GM21717 (cell line): Measurements from ENCODE around the gene MTM1.
A peak's percentile ranks its signal among the peaks of the same experiment; 100 is the strongest.

Experiments used
- ATAC-seq: cut with Tn5 transposase; IDR thresholded peaks from one replicate; pipeline ENCODE4 v1.9.1; 2021; ENCODE audit warnings: mild to moderate bottlenecking, moderate library complexity; ENCODE audit not compliant: unreplicated experiment

The MTM1 gene

DNA sequence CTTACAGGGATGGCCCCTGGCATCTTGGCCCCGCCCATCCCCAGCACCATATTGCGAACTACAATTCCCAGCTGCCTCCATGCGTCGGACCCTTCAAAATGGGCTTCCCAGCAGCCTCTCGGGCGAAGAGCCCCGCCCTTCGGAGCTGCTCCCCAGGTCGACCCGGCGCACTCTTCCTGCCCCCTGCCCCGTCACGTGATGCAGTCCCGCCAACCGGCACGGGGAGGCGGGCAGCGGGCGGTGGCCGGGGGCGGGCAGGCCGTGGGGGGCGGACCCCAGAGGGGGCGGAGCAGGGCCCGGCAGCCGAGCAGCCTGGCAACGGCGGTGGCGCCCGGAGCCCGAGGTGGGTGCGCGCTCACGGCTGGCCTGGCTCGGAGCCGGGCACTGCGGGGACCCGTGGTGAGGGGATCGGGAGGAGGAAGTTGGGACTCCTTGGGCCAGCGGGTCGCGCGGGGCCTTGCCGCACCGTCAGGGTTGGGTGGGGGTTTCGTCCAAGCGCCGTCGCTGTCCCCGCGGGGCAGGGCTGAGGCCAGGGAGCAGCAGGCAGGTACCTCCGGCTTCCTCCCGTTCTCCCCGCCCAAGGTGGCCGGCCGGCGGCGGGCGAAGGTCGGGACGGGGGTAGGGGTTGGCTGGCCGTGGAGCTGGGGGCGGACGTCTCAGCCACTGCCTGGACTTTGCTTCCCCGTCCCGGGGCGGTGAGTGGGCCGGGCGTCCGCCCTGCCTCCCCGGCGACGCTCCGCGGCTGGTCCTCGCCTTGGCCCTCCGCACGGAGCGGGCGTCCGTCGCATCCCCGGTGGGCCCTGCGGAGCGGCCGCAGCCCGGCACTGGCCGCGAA is at the start of gene MTM1:
TSS of gene MTM1 (plus strand) at position 302 of the 835 bp plus-strand sequence. CDS start 23,994 bp downstream, outside the sequence.
- peak; percentile 94 for ATAC-seq

DNA sequence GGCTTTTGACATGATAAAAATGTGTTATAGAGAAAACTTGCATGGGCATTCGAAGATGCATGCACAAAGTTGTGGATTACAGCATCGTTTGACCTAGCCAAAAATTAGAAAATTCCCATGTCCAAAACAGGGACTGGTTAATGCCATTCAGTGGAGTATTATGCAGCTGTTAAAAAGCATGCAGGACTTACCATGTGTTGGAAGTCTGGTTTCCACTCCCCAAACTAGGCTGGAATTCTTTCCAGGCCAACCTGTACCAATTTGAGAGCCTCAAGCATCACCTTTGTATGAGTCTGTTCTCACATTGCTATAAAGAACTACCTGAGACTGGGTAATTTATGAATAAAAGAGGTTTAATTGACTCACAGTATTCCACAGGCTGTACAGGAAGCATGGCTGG is 45.9 kb upstream of the MTM1 start:
- no peak for ATAC-seq

DNA sequence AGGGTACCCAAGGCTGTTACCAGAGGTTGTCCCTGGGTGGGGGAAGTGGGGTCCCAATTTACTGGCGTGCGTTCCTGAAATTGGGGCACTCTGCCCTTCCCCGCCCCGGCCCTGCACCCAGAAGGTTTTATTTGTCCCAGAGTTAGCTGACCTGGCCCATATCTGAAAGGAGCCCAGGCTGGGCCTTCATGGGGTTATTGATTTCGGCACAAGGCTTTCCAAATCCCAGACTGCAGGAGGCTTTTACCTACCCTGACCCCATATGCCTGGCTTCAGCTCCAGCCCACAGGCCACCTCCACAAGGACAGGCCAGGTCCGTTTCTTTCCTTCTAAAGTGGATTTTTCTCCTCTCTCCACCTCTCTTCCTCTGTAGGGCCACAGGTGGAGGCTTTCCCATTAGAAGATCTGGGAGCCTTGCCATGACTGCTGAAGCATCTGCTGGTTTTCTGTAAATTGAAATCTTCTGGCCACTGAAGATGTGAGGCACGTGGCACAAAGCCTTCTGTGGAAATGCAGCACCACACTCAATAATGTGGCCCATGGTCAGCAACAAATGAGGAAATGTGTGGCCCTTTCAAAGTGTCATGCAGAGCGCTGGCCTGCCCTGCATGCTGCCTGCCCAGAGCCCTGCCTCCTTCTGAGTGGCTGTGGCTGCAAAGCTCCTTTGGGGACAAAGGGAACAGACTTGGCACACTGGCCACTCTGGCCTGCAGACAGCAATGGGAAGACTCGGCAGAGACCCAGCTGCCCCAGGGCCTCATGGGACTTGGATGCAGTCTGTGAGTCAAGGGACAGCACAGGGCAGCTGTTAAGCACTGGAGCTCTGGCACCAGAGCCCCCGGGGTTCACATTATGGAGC is 43.1 kb upstream of the MTM1 start:
- no peak for ATAC-seq

DNA sequence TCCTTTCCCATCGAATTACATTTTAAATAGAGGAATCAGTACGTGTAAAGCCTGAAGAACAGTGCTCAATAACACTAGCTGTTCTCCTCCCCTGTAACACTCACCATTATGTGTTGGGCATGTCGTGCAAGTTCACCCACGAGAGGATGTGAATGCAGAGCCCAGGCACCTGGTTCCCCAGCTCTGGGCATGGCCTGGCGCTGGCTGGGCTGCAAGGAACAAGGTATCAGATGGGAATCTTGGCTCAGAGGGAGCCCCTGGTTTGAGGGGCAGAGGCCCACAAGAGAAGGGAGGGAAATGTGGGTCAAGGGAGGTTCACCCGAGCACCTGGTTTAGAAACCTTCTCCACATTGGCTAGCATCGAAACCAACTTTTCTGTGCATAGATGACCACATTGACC is 41.7 kb upstream of the MTM1 start:
- ATAC-seq, result no peak

DNA sequence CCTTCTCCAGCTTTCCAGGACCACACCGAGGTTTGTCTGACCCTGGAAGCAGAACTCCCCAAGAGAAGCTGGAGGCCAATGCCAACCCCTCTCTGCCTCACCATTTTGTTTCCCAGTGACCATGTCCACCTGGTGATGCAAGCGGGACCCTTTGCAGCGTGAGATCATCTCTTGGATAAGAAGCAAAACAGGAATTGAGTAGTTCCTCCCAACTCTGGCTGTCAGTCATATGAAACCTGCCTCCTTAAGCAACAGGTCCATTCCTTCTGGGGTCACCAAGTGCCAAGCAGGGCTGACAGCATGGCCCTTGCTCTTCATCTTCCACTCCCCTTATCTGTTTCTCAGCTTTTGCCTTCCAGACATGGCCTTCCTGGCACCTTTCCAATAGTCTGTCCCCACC is 41.3 kb upstream of the MTM1 start:
- no peak for ATAC-seq

DNA sequence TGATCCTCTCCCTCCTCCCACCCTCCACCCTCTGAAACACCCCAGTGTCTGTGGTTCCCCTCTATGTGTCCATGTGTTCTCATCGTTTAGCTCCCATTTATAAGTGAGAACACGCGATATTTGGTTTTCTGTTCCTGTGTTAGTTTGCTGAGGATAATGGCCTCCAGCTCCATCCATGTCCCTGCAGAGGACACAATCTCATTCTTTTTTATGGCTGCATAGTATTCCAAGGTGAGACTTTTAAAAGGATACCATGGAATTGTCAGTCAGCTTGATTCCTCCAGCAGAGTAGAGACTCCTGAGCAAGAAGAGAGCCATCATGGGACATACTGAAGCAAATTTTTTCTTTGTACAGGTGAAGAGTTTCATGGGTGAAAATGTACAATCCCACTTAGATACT is 38.8 kb upstream of the MTM1 start:
- no peak for ATAC-seq

DNA sequence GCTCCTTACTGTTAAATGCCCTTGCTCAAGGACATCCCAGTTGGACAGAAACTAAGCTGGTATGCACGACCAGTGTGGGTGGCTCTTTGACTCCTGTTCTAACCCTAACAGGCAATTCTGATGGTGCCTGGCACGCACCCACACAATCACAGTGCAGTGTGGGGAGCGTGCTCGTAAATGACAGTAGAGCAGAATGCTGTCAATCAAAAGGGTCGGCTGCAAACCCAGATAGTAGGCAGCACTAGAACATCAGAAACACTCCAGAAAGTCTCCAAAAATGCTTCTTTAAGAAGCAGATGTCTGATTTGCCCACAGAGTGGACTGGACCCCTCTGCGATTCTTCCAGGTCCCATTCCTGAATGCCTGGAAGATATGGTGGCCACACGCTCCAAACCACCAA is 37.6 kb upstream of the MTM1 start:
- no peak for ATAC-seq

DNA sequence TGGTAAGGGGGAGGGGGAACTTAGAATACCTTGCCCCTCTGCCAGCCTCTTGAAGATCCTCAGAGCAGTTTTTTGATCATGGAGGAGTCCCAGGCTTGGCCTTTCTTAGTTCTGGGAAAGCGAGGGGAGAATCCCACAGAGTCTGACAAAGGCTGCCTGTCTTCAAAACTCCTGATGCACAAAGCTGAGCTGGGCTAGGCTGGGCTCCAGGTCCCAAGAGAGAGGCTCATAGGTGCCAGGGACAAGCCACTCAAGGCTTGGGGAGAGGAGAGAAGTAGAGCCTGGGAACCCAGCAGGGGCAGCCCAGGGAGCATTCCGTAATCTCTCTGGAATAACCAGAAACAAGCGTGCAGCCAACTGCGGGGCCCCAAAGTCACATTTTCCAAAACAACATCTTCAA is 37.0 kb upstream of the MTM1 start:
- no peak for ATAC-seq

DNA sequence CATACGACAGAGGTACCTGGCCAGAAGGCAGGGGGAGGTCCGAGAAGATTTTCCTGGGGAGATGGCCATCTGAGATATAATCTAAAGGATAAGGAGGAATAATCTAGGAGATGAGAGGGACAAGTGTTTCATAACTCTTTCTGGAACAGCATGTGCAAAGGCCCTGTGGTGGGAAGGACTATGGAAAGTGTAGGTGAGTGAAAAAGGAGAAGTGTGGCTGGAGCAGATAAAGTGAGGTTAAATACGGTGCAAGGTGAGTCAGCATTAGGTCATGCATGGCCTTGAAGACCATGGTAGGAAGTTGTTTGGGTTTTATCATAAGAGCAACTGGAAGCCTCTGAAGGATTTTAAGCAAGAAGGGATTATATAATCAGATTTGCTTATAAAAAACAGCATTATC is 34.6 kb upstream of the MTM1 start:
- no peak for ATAC-seq

DNA sequence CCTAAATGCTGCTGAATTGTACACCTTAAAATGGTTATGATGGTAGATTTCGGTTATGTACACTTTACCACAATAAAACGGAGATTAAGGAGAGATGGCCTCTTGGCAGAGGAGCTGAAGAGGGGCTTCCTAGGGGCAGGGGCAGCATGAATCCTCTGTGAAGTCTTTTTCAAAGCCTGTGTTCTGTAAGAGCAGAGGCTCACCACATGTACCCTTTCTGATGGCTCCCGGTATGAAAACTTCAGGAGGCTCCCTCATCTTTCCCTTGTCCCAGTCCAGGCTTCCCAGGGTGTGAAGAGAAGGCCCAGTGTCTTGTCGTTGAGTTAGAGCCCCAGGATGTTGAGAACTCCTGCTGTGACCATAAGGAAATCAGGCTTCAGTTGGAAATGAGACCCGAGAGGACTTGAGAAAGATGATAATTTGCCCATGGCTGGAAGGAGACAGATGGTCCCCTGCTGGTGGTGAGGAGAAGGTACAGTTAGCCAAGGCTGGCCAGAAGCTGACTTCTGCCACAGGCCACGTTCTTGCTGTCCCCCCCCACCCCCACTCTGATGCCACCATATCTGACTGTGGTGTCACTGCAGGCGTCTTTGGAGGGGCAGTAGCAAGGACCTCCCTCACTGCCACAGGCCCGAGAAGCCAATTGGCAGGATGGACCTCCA is 31.8 kb upstream of the MTM1 start:
- no peak for ATAC-seq

DNA sequence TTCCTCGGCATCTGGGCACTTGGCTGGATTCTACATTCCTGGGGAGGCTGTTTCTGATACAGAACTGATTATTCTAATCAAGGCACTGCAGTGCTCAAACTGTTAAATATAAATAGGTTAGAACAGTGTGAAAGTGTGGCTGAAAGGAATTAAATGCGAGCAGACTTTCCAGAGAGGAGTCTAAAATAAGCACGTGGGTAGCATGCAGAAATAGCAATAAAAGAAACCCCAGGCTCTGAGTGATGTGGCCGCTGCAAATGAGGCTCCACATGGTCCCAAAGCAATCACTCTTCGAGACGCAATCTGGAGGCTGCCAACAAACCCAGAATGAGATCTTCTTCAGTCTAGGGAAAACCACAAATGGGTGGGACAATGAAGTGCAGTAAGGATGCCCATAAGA is 30.6 kb upstream of the MTM1 start:
- no peak for ATAC-seq

DNA sequence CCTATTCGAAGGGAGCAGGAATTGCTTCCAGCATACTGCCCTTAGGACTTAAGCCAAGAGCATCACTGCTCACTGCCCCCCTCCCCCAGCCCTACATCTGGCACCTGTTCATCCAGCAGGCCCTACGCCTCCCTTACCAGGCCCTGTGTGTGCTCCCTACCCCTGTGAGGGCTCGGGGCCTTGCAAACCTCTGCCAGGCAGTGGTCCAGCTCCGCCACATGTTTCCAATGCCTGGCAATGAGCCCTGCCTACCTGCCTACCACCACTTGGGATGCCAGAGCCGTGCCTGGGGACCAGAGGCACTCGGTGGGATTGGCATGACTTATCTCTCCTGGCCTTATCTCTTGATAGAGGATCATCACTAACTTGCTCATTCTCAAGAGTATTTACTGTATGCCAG is 27.5 kb upstream of the MTM1 start:
- no peak for ATAC-seq

DNA sequence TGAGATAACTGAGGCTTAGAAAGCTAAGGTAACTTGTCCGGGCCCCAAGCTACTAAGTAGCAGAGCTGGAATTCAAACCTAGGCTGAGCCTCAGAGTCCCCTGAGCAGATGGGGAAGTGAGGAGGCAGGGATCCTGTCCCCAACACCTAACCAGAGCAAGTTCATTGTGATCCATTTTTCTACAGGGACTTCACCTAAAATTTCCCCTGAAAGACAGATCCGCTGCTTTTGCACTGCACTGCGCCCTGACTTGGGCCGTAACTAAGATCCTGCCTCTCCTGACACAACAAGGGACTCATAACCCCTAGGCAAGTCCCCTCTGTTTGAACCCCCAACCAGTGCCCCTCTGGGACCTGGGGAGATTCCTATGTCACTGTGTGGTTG is 25.6 kb upstream of the MTM1 start:
- ATAC-seq, result peak; percentile 49

DNA sequence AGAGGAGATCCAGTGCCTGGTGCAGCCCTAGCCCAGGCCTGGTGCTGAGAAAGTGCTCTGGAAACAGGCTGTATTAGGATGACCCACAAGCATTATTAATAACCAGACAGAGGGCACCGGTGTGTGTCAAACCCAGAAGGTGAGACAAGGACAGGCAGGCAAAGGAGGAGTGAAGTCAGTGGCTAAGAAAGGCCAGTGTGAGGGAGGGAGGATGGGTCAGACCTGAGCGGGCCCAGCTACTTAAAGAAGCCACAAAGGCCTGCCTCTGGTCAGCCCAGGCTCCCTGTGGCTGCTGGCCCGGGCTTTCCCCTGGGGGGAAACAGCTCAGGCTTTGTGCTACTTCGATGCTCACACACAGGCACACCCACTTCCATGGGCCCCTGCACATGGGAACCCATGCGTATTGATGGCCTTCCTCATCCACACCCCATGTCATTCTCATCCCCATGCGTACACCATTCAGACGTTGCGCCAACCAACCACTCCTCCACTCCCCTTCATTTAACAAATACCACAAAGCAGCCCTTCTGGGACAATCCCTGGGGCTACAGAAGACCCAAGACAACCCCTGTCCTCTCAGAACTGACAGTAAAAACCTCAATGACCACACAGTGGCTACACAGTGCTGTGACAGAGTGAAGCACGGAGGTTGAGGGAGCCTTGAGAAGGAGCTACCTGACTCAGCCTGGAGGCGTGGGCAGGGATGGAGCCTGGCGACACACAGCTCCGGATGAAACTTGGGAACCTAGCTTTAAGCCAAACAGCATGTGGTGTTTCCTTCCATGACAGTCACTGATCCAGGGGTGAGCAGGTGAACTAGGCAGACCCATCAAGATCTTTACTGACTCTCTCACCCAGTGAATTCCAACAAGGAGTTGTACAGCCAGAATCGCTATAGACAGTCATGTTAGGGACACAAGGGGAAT is 24.9 kb upstream of the MTM1 start:
- ATAC-seq, result peak; percentile 61

DNA sequence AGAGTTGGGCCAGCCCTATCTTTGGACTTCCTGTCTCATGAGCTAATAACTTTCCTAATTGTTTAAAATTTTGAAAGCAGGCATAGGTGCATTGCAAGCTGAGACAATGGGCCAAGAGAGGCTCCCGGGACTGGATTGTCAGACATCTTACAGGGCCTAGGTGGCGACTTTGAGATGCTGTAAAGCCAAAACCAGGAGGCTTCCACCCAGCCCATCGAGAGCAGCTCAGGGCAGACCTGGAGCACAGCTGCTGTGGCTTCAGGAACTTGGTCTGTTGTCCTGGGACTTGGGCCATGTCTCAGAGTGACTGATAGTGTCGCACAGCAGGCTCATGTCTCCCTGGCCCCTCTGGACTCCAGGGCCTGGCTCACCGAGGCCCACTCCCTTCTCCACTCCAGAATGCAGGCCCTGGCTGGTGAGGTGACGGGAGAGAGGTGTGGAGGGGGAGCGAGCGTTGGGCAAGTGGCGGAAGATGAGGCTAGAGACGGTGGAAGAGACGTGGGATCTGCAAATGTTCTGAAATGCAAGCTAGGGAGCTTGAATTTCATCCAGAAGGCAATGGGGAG is 24.1 kb upstream of the MTM1 start:
- no peak for ATAC-seq

DNA sequence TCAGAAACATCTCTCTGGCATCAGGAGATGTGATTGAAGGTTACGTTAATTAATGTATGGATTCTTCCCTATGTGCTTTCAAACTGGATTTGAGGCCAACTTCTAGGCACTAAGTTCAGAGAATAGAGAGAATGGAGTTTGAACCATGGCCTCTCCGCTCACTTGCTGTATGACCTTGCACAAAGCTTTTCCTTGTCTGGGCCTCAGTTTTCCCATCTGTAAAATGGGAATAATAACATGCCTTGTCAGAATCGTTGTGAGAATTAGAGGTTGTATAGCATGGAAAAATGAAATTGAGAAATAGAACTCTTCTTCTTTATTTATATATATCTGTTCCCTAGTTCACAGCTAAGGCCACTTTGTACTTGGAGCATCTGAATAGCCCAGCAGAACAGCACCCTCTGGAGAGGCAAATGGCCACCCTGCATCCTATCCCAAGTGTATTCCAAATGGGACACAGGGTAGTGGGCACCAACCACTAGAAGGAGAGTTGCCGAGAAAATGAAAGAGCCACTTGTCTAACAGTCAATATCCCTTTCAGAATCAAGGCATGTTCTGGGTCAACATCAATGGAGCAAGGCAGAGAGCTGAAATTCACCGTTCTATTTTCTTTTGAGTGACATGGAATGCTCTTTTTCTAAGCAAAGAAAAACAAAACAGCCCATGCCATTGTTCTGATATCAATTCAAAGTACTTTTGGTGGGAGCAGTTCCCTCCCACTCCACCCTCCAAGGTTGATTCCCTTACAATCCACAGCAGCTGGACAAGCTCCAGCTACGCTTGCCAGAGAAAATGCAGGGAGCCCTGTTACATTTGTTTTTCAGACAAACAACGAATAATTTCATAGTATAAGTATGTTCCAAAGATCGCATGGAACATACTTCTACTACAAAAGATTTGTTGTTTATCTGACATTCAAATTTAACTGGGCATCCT is 23.3 kb upstream of the MTM1 start:
- ATAC-seq, result no peak

DNA sequence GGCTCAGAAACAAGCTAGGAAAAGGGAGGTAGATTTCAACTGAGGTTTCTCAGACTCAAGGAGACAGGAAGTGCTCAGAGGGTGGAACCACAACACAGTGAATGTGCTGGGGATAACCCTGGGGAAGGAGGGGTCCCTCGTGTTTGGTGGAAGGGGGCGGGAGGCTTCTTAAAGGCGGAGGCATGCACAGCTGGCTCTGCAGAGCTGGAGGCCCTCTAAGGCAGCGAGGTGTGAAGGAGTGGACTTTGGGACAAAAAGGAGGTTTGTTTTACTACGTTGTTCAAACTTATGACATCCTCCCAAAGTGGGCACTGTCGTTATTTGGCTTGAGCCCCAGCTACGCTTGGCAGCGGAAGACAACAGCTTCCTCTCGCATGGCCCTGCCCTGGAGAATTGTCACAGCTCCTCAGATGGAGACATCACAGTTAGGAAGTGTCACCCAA is 21.7 kb upstream of the MTM1 start:
- no peak for ATAC-seq

DNA sequence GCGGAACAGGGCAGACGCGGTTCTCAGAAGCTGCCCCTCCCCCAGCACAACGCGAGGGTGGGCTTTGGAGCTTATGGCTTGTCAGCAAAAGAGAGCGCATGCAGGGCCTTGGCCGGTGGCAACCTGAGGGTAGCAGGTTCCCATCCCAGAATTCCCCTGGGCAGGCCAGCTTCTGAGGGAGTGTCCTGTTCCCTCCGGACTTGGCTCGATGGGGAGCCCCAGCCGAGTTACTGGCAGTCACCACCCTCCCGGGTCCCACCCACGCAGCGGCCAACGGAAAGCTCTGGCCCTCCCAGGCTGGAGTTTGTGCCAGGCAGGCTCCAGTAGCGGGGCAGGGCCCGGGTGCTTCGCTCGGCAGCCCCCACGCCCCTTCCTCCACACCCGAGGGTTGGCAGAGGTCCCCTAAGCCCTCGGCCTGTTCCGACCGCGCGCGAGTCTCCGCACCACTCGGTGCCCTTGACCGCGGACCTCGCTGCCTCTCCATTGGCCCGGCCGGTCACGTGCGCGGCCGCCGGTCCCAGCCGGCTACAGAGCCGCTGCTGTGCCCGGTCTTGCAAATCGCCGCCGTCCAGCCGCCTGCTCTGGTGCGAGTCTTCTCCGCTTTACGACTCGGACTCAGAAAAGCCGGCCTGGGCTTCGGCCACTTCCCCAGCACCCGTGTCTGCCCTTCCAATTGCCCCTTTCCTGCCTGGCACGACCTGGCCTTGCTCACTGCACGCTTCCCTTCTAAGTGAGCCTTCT is 20.9 kb upstream of the MTM1 start:
- ATAC-seq, result peak; percentile 33
